Right cardiac atrium (tissue), 5 donors: ENCODE results near the gene RPS6KA2. TPM values are rescaled to one million over a fixed set of nuclear protein-coding genes. Genes with fewer than 3 reads are reported as not detected.

Experiments
- ATAC-seq, 2 donors: fragments of 200-7000 bp; cut with Tn5 transposase; one replicate each; pipeline versions ENCODE4 v1.8.0 to v1.9.1; 2020; ENCODE audit warnings: moderate library complexity in 2 of 2, mild to moderate bottlenecking in 1 of 2
- DNase-seq, 3 donors: peaks; one replicate each; pipeline ENCODE4 v3.0.0-alpha.2; 2020
- H3K27ac ChIP-seq: one replicate; pipeline ENCODE4 v1.5.1; 2013; ENCODE audit warnings: mild to moderate bottlenecking, low read length, control low read depth, moderate library complexity
- H3K27me3 ChIP-seq: one replicate; pipeline ENCODE4 v1.6.1; 2013; ENCODE audit not compliant: control insufficient read depth, insufficient read depth
- H3K4me1 ChIP-seq: one replicate; pipeline ENCODE4 v1.6.1; 2013; ENCODE audit warnings: low read length; ENCODE audit not compliant: control insufficient read depth, insufficient read depth
- H3K4me3 ChIP-seq: one replicate; pipeline ENCODE4 v1.5.1; 2013; ENCODE audit warnings: low read length, control low read depth
- H3K9me3 ChIP-seq: one replicate; pipeline ENCODE4 v1.6.1; 2013; ENCODE audit warnings: low read length; ENCODE audit not compliant: control insufficient read depth
- WGBS: extraction: QIAGEN DNeasy Blood & Tissue Kit; methylation state at CpG from one replicate; pipeline ENCODE4 v1.1.7; 2013; 5-methylcytosine and 5-hydroxymethylcytosine counted together
- intact Hi-C, 4 donors: fragments of 100-400 bp; cut with DNase I; formaldehyde crosslinking; loops; one replicate each; pipeline versions ENCODE4 v1.11.0 to v1.14.0; 2022 to 2023
- polyA plus RNA-seq: library from polyadenylated mRNA; stranded (reverse); fragments of 200-250 nt; gene quantifications from one replicate; pipeline ENCODE4 v1.2.3, GENCODE V29; 2013
- total RNA-seq, 4 donors: library from RNA; stranded (reverse); fragmentation: NEBNext Ultra II Directional; extraction: Animal tissue kit (Norgen Biotek cat#: 25700); gene quantifications; one replicate each; pipeline ENCODE4 v1.2.1, GENCODE V29; 2021
- donor health status: healthy with polysubstance abuse.
- donor health status: DM: no; HTN: yes; CAD: no.
- donor health status: DM: no; HTN: no; CAD: no.
- donor health status: DM: no; HTN: yes; CAD: no; lungs with severe emphysema.
- donor health status: DM: yes; HTN: yes; CAD: no.

The RPS6KA2 gene
- total and polyA plus RNA-seq, 5 donors = 34.0 to 80.9 (median 65.3) TPM

GRCh38 chr6:166667796-166668610 lies 41.0 kb upstream of the RPS6KA2 start:
- H3K4me3 ChIP-seq = no peak overlapping the region
- no peaks in the 10 kb centered on the region for H3K27me3 ChIP-seq
- H3K27ac ChIP-seq = no peak overlapping the region
- no peak for DNase-seq
- intact Hi-C loops = no loop called here
- no peaks in the 10 kb centered on the region for H3K9me3 ChIP-seq
- ATAC-seq = no peak
- whole genome bisulfite sequencing = 79% methylated on average over 18 of the region's 18 CpGs
- H3K4me1 ChIP-seq = peaks cover 2% of the 10 kb centered on the region

DNA sequence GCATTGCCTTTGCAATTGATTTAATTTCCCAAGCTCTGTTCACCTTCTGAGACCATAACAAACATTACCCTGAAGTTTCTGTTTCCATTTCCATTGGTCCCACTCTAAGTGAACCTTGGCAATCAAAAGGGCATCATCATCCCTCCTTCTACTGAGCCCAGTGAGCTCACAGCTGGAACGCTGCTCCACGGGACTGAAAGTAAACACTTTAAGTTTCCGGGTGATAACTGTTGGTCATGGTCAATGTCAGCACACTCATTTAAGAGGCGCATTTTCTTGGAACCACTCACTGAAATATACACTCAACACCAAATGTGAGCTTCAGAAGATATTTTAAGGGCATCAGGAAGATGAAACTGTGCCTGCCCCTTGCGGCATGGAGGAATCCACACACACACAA lies 37.1 kb upstream of the RPS6KA2 start:
- no peak overlapping the region for H3K27ac ChIP-seq
- no peak overlapping the region for H3K4me3 ChIP-seq
- H3K4me1 ChIP-seq = peaks cover 2% of the 10 kb centered on the region
- ATAC-seq (peak; percentile 54 to 72), DNase-seq (peak in 1 of 3 donors; percentile 55)
- no peaks in the 10 kb centered on the region for H3K9me3 ChIP-seq
- H3K27me3 ChIP-seq = no peaks in the 10 kb centered on the region
- intact Hi-C loops = no loop called here
- 49% methylated on average over 5 of the region's 5 CpGs for WGBS

- Histone ChIP-seq H3K4me3 (no peak overlapping the region), H3K4me1 (peaks cover 2% of the 10 kb centered on the region), H3K27me3 (no peaks in the 10 kb centered on the region), H3K27ac (no peak overlapping the region), H3K9me3 (no peaks in the 10 kb centered on the region)
- WGBS = 62% methylated on average over 6 of the region's 6 CpGs
- intact Hi-C loops = no loop called here
- ATAC-seq (no peak), DNase-seq (no peak)
These were observed 36.5 kb upstream of the RPS6KA2 start for GRCh38 chr6:166663568-166663967.

GRCh38 chr6:166662690-166663089 lies 35.6 kb upstream of the RPS6KA2 start:
- DNase-seq (no peak), ATAC-seq (no peak)
- Histone ChIP-seq H3K27ac (no peak overlapping the region), H3K4me3 (no peak overlapping the region), H3K4me1 (peaks cover 2% of the 10 kb centered on the region), H3K27me3 (no peaks in the 10 kb centered on the region), H3K9me3 (no peaks in the 10 kb centered on the region)
- WGBS = 95% methylated on average over 11 of the region's 11 CpGs
- intact Hi-C loops = no loop called here

- Histone ChIP-seq H3K4me3 (no peak overlapping the region), H3K4me1 (peaks cover 2% of the 10 kb centered on the region), H3K27me3 (no peaks in the 10 kb centered on the region), H3K27ac (no peak overlapping the region), H3K9me3 (no peaks in the 10 kb centered on the region)
- ATAC-seq = no peak
- intact Hi-C loops = no loop called here
- DNase-seq = no peak
- WGBS = 89% methylated on average over 12 of the region's 12 CpGs
These were observed 34.5 kb upstream of the RPS6KA2 start for GRCh38 chr6:166661327-166662085.

GRCh38 chr6:166660157-166660688 lies 33.2 kb upstream of the RPS6KA2 start:
- 78% methylated on average over 5 of the region's 5 CpGs for WGBS
- H3K4me1 ChIP-seq = peaks cover 2% of the 10 kb centered on the region
- intact Hi-C loops = no loop called here
- DNase-seq (no peak), ATAC-seq (no peak)
- H3K27me3 ChIP-seq = no peaks in the 10 kb centered on the region
- no peak overlapping the region for H3K27ac ChIP-seq
- H3K4me3 ChIP-seq = no peak overlapping the region
- no peaks in the 10 kb centered on the region for H3K9me3 ChIP-seq

DNA sequence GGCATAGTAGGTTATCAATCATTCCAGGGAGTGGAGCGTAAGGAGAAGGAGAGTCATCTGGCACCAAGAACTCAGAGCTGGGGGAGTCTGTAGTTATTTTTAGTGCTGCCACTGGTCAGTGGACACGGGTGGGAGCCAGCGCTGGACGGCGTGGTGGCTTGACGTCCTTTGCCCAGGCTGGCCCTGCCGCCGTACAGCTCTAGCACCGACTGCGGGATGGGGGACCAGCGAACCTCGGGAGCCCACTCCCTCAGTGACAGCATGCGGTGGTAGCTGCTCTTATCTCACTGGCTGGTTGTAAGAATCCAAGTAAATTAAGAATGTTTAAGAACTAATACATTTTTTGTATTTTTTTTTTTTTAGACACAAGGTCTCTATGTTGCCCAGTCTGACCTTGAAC lies 32.5 kb upstream of the RPS6KA2 start:
- ATAC-seq = no peak
- Histone ChIP-seq H3K27ac (no peak overlapping the region), H3K27me3 (no peaks in the 10 kb centered on the region), H3K4me3 (no peak overlapping the region), H3K4me1 (peaks cover 2% of the 10 kb centered on the region), H3K9me3 (no peaks in the 10 kb centered on the region)
- intact Hi-C loops = no loop called here
- DNase-seq = no peak
- 77% methylated on average over 13 of the region's 13 CpGs for WGBS

GRCh38 chr6:166658792-166659150 lies 31.7 kb upstream of the RPS6KA2 start:
- peak overlapping the region; percentile 21 for H3K27ac ChIP-seq
- 75% methylated on average over 9 of the region's 9 CpGs for WGBS
- H3K4me1 ChIP-seq = peaks cover 2% of the 10 kb centered on the region
- H3K27me3 ChIP-seq = no peaks in the 10 kb centered on the region
- intact Hi-C loops = no loop called here
- ATAC-seq (peak; percentile 14 to 41), DNase-seq (no peak)
- no peak overlapping the region for H3K4me3 ChIP-seq
- no peaks in the 10 kb centered on the region for H3K9me3 ChIP-seq

DNA sequence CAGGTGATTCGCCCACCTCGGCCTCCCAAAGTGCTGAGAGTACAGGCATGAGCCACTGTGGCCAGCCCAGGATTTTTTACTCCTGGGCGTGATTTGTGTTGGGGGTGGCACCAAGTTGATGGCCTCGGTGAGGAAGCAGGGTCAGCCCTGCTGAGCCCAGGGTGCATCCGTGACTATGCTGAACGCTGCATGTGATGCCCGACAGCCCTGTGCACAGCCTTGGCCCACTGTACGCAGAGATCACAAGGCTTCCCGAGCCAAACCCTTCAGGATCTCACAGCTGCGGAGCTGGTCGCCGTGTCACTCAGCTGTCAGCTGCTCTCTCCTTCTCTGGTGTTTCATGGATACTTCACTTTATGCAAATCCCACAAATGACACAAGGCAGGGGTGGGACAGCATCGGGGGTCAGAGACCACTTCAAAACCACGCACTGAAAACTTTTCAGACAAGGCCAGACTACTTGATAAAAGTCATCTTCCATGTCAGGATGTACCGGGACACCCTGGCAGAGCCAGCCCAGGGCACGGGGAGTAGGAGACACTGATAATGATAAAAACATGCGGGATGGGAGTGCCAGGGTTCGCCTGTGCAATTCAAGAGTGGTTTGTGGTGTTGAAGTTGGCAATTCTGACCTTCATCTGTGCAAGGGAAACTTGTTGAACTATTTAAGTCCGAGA lies 31.2 kb upstream of the RPS6KA2 start:
- peak; percentile 64 to 73 for ATAC-seq
- peak overlapping the region; percentile 45 for H3K27ac ChIP-seq
- no peaks in the 10 kb centered on the region for H3K9me3 ChIP-seq
- intact Hi-C loops = no loop called here
- DNase-seq = no peak
- no peak overlapping the region for H3K4me3 ChIP-seq
- H3K4me1 ChIP-seq = no peaks in the 10 kb centered on the region
- WGBS = 68% methylated on average over 19 of the region's 19 CpGs
- H3K27me3 ChIP-seq = no peaks in the 10 kb centered on the region

GRCh38 chr6:166657531-166657930 lies 30.5 kb upstream of the RPS6KA2 start:
- 79% methylated on average over 9 of the region's 9 CpGs for WGBS
- no peak for ATAC-seq
- intact Hi-C loops = no loop called here

More at GRCh38 chr6:166657531-166657930, 30.5 kb upstream of the RPS6KA2 start:
- H3K9me3 ChIP-seq = no peaks in the 10 kb centered on the region
- H3K4me3 ChIP-seq = no peak overlapping the region
- H3K27ac ChIP-seq = no peak overlapping the region
- no peaks in the 10 kb centered on the region for H3K27me3 ChIP-seq
- no peak for DNase-seq
- H3K4me1 ChIP-seq = no peaks in the 10 kb centered on the region
